GM19099 (cell line): ENCODE data around the gene LIN54.
A peak's percentile ranks its signal among the peaks of the same experiment; 100 is the strongest.

Experiments used
- POLR2A ChIP-seq: IDR thresholded peaks from 3 replicates; pipeline ENCODE4 v1.6.1; 2011; ENCODE audit warnings: low read depth; ENCODE audit not compliant: insufficient read length; ENCODE audit errors: extremely low read depth

LIN54 gene

DNA sequence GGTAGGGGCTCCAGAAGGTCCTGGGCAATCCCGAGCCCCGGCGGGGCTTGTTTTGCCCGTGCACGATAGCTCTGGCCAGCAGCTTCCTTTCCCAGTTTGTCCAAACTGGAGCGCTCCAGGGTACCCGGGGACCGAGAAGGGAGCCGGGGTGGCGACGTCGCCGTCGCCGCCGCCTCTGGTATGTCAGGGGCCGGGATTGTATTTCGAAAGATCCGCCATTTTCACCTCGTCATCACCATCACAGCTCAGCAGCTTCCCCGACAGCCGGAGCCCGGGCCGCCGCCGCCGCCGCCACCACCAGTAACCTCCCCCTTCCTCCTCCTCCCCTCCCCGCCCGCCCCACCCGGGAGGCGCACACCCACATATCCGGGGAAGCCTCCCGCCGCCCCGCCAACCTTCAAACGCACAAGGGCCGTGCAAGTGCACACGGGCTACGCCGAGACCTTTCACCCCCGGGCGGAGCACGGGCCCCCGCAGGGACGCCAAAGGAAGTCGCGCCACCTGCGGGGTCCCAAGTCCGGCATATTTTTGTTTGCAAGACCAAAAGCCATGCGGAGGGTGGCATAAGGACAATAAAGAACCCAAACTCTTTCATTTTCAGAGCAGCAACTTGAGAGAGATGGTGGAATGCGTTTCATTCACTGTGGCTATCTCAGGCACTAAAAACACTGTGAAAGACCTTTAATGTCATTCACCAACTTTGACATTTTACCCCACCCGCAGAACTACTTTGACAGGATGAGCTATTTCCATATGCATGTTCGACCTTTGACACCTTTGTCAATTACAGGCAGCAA is at the start of gene LIN54:
LIN54 (minus strand) TSS at position 302 of the 797 bp plus-strand sequence. CDS start 25,979 bp downstream, outside the sequence.
- TF ChIP-seq POLR2A = peak; percentile 56

- no peak for TF ChIP-seq POLR2A
Observed at GRCh38 chr4:83054928-83055327, 44.3 kb upstream of the LIN54 start.

DNA sequence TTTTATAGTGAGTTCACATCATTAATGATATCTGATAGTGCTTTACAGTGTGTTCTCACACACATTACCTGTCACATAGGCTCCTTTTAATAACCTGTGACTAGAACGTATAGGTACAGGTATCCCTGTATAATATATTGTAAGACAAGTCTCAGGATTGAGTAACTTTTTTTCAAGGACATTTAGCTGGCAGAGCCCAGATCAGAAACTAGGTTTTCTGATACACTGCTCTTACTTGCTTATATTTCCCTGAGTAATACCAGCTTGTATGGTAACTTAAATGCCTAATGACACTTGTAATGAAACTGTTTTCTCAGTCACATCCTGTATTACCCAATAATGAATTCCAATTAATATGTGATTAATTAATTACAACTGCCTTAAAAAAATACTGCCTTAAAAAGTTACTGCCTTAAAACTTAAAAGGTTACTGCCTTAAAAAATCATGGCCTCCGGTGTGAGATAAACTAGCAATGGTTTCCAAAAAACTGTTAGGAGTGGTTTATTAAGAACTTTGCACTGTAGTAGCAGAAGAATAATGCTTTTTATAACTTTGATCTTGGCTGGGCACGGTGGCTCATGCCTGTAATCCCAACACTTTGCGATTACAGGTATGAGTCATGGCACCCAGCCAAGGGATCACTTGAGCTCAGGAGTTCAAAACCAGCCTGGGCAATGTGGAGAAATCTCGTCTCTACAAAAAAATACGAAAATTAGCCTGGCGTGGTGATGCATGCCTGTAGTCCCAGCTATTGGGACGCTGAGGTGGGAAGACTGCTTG is 36.3 kb upstream of the LIN54 start:
- TF ChIP-seq POLR2A = no peak

- no peak for TF ChIP-seq POLR2A
Observed at GRCh38 chr4:83043801-83044407, 33.3 kb upstream of the LIN54 start.

DNA sequence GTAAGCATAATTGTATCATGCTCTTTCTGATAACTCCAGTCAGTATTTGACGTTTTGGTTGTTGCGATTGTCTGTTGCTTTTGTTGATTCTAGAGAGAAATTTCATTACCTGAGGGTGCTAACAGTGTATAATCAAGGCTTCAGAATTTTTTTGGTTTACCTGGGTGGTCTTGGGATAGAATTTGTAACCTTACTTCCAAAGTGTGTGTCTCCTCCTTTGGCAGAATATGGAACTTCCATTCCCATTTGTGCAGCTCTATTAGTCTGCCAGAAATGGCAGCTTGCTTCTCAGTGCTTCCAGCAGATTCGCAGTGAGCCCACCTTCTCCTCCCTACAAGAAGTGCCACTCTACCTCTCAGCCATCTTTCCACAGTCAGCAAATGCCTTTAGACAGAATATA is 29.6 kb upstream of the LIN54 start:
- TF ChIP-seq POLR2A = no peak

DNA sequence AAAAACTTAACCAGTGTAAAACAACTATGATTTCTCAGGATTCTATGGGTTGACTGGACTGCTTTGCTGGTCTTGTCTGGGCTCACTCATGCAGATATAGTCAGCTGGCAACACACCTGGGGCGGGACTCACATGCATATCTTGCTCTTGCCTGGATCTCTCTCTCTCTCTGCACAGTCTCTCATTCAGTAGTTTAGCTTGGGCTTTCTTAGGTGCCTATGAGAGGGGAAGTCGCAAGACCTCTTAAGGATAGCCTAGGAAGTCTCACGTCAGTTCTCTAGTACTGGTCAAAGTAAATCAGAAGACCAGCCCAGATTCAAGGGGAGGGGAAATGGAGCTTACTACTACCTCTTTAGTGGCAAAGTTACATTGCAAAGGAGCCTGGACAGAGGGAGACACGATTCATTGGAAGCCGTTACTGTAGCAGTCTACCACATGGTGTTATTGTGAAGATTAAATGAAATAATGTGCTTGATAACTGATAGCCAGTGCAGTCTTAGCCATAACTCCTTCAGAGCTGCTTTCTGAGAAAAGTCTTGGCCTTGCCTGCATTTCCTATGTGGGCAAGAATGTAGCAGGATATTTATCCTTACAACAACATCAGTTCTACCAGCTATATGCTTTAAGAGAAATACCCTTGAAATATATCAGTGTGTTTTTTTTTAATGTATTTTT is 26.5 kb upstream of the LIN54 start:
- no peak for TF ChIP-seq POLR2A

DNA sequence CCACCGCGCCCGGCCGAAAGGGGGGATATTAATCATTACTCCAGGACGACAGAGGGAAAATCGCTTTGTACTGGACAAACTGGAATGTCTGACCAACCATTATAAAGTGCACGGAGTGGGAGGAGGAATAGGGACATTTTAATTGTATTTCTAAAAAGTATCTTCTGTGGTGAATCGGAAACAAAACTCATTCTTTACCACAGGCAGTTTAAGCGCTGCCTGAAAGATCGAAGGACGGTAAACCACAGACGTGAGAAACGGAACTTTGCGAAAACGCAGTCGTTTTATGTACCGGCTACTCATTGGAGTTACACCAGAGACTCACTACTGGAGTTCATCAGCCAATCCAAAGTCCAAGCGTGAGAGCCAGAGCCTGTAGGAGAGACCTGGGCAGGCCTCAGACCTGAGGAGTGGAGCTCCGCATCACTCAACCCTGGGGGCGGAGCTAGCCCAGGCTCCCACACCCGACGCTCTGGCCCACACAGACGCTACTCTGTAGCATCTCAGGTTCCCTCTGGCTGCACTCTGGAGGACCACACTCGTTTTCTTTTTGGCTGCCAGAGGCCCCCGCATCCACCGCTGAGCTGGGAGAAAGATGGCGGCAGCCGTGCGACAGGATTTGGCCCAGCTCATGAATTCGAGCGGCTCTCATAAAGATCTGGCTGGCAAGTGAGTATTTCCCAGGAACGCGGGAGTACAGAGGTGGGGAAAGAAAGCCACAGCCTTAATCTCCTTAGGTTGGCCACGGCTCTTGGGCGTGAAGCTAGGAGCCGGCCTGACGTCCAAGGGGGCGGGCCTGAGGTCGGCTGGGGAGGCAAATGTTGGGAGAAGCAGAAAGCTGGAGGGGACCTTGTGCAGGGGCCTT is 24.2 kb upstream of the LIN54 start, which contains the start of gene COPS4:
COPS4 (plus strand) TSS at position 554 of the 865 bp plus-strand sequence; CDS start at position 596, 42 bp downstream.
- peak; percentile 67 for TF ChIP-seq POLR2A

GRCh38 chr4:83029688-83030087 is 19.1 kb upstream of the LIN54 start:
- TF ChIP-seq POLR2A = no peak

DNA sequence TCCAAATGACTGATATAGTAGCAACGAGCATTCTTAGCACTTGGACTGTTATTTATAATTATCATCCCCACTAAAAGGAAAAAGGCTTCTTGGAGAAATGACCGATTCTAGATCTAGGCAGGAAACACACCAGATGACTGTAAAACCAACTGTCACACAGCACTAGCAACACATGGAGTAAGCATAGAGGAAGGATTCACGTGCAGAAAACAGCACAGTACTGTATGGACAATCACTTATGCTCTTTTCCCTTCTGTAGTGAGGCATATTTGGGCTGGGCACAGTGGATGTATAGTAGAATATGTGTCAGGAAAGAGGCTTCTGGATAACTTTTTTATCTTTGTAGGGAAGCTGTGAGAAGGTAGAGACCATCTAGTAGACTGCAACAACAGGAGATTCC is 18.4 kb upstream of the LIN54 start:
- TF ChIP-seq POLR2A = no peak

DNA sequence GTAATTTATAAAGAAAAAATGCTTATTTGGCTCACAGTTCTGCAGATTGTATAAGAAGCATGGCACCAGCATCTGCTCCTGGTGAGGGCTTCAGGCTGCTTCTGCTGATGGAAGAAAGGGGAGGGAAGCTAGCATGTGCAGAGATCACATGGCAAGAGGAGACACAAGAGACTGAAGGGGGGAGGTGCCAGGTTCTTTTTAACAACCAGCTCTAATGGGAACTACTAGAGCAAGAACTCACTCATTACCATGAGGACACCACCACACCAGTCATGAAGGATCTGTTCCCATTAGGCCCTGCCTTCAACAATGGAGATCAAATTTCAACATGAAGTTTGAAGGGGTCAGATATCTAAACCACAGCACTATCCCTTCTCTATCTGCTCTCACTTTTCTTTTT is 14.9 kb upstream of the LIN54 start:
- TF ChIP-seq POLR2A = no peak

DNA sequence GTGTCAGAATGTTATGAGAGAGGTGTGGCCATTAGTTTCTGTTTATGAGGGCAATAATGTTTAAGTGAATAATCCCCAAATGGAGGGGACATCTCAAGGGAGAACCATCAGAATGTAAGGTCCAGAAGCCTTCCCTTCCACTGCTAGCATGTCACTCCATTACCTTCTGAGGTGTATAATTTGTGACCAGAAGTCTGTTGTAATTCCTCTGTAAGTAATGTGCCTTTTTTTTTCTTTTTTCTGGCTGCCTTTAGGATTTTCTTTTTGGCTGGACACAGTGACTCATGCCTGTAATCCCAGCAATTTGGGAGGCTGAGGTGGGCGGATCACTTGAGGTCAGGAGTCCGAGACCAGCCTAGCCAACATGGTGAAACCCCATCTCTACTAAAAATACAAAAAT is 13.6 kb upstream of the LIN54 start:
- no peak for TF ChIP-seq POLR2A

- TF ChIP-seq POLR2A = no peak
Observed at GRCh38 chr4:83022724-83023450, 12.3 kb upstream of the LIN54 start.

DNA sequence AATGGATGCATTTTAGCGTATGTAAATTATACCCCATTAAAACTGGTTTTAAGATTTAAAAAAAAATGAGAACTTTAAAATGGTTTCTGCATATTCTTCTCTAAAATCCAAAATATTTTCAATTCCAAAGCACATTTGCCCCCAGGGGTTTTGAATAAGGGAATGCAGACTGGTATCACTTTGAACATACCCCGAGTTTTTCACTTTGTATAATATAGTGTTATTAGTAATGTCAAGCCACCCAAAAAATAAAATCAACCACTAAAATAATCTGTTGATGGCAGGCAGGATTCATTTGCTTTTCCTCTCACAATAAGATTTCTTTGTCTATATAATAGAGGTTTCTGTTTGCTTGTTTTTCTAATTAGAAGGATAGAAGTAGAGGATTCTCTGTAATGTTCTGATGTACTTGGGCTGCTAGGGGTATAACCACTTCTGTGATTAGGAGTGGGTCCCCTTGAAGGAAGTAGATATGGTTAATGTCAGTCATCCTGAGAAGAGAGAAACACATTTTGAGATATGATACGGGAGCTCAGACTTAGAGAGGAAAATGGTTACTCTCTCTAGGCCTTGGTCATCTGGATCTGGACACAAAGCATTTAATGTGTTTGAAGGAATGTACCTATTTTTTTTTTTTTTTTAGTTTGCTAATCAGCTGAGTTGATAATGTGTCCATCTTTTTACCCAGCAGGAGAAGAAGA is 9.3 kb upstream of the LIN54 start:
- no peak for TF ChIP-seq POLR2A

DNA sequence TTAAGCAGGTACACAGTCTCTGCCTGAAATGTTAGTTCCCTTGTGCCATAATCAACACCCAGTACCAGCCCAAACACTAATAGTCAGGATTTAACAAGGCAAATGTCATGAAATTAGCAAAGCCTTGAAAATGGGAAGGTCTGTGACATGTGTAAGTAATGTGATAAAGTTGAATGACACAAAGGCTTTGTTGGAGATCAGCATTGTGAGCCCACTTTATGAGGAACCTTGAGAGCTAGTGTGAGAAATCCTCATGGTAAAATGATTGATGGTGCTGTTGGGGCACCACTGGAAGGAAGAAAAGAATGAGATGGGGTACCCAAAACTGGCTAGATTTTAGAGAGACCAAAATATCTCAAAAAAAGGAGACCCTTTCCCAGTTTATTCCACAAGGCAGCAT is 3.3 kb upstream of the LIN54 start:
- TF ChIP-seq POLR2A = no peak
